Fibroblast of the aortic adventitia (primary cell): ENCODE measurements around the gene CCDC50. TPM values are rescaled to one million over a fixed set of nuclear protein-coding genes. Genes with fewer than 3 reads are reported as not detected.

Source experiments
- DNase-seq: peaks from one replicate; pipeline ENCODE4 v3.0.0-alpha.2; 2010; ENCODE audit warnings: low read depth
- H3K4me3 ChIP-seq: 2 replicates; pipeline ENCODE4 v1.5.1; 2011; ENCODE audit warnings: low read depth, mild to moderate bottlenecking, control low read depth, low read length, moderate library complexity
- total RNA-seq: library from RNA; depleted of rRNA; stranded (reverse); fragments of >200 nt; gene quantifications from 2 replicates; pipeline ENCODE4 v1.2.3, GENCODE V29; 2012; ENCODE audit warnings: low replicate concordance
- TF ChIP-seq, protein P1 (sequence below): IDR thresholded peaks from 2 replicates; pipeline ENCODE4 v1.5.1; 2011; ENCODE audit warnings: mild to moderate bottlenecking, low read length, control low read depth, inconsistent platforms; ENCODE audit not compliant: insufficient read depth

CCDC50 gene
- total RNA-seq, 1 donor, result 84.6 TPM

DNA sequence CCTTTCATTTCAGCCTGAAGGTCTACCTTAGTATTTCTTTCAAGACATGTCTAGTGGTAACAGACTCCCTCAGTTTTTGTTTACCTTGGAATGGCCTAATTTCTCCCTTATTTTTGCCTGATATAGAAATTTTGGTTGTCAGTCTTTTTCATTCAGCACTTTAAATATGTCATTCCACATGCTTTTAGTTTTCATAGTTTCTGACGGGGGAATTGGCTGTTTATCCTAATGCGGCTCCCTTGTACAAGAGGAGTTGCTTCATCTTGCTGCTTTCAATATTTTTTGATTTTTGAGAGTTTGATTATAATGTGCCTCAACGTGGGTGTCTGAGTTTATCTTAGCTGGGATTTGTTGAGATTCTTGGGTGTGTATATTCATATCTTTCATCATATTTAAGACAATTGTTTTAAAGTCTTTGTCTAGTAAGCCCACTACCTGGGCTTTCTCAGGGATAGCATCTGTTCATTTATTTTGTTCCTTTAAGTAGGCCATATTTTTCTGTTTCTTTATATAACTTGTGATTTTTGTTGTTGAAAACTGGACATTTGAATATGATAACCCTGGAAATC, 80.7 kb downstream of the CCDC50 start:
- DNase-seq, result no peak
- TF ChIP-seq, protein P1, sequence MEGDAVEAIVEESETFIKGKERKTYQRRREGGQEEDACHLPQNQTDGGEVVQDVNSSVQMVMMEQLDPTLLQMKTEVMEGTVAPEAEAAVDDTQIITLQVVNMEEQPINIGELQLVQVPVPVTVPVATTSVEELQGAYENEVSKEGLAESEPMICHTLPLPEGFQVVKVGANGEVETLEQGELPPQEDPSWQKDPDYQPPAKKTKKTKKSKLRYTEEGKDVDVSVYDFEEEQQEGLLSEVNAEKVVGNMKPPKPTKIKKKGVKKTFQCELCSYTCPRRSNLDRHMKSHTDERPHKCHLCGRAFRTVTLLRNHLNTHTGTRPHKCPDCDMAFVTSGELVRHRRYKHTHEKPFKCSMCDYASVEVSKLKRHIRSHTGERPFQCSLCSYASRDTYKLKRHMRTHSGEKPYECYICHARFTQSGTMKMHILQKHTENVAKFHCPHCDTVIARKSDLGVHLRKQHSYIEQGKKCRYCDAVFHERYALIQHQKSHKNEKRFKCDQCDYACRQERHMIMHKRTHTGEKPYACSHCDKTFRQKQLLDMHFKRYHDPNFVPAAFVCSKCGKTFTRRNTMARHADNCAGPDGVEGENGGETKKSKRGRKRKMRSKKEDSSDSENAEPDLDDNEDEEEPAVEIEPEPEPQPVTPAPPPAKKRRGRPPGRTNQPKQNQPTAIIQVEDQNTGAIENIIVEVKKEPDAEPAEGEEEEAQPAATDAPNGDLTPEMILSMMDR, result no peak
- no peak overlapping the region for H3K4me3 ChIP-seq

DNA sequence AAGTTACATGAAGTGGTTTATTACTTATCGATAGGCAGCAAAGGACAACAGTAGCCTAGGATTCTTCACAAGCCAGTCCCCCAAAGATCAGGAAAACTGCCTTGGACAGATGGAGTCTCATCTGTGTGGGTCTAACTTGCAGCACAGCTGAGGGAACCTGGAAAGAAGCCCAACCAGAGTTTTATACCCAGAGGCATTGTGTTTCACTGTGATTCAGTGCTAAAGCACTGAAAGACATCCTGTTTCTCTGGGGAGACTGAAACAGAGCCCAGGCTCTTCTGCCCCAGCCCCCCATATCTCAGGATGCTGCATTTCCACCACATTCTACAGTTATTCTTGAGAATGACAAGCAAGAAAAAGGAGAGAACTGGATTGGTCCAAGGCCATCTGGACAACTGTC, 83.6 kb downstream of the CCDC50 start:
- no peak overlapping the region for H3K4me3 ChIP-seq
- TF ChIP-seq, protein P1, result no peak
- DNase-seq, result peak; percentile 86

DNA sequence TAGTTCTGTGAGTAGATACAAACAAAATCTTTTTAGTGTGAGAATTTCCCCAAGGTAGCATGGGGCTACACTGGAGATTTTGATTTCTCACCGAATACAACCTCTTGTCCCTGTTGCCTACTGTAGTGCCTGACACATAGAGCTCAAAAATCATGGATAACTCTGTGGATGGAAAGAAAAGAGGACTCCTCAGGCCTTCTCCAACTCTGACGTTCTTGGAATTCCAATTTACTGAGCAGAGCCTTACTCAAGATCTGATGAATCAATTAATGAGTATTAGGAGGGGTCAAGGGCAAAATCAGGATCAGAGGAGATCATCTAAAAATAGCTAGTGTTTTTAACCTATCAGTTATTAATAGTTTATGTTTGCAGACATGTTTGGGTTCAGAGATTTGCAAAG, 85.1 kb downstream of the CCDC50 start:
- no peak for DNase-seq
- TF ChIP-seq, protein P1, result no peak
- no peak overlapping the region for H3K4me3 ChIP-seq

DNA sequence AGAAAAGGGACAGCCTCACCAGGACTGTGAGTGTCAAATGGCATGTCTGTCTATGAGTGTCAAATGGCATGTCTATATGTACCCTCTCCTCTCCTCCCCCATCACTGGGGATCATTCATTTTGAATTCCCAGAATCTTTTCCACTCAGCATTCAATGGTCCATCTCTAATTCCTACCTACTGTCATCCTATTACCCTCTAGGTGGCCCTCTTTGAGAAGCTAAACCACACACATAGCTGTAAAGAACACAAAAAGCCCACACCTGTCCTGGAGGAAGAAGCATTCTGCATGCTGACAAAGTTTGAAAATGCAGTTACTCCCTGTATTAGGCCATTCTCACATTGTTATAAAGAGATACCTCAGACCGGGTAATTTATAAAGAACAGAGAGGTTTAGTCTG, 85.5 kb downstream of the CCDC50 start:
- TF ChIP-seq, protein P1, result no peak
- no peak overlapping the region for H3K4me3 ChIP-seq
- no peak for DNase-seq

DNA sequence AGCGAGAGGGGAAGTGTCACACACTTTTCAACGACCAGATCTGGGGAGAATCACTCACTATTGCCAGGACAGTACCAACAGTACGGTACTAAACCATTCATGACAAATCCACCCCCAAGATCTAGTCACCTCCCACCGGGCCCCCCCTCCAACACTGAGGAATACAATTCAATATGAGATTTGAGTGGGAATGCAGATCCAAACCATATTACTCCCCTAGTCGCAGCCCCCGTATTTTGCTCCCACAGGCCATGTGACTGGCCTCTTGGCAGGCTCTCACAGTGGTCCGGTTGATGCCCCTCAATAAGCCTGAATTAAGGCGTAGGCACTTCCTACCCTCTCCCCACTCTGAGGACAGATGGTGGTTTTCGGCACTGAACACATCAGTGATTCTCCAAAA, 86.4 kb downstream of the CCDC50 start:
- no peak for DNase-seq
- no peak overlapping the region for H3K4me3 ChIP-seq
- TF ChIP-seq, protein P1, result no peak

DNA sequence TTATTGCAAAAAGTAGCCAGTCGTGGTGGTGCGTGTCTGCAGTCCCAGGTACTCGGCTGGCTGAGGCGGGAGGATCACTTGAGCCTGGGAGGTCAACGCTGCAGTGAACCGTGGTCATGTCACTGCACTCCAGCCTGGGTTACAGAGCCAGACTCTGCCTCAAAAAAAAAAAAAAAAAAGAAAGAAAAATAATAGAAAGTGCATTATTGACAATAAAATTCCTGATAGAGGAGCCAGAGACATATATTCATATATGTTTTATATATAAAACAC, 88.2 kb downstream of the CCDC50 start:
- TF ChIP-seq, protein P1, result no peak
- H3K4me3 ChIP-seq, result no peak overlapping the region
- DNase-seq, result no peak

DNA sequence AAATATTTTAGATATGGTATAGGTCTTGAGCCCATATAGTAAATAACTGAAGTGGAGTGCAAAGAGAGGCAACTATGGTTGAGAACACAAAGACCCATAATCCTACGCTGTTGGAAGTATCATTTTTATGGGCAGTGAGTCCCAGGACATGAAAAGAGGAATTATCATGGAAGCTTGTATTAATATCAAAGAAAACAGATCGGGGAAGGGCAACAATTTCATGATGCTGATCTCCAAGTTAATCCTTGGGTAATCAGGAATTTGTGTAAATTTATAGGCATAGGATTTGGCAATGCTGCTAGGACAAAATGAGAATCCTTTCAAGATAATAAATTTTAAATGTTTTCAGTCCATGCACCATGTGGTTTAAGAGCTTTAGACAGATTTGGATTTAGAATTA, 91.6 kb downstream of the CCDC50 start:
- TF ChIP-seq, protein P1, result no peak
- no peak overlapping the region for H3K4me3 ChIP-seq
- DNase-seq, result no peak
